ENCODE results near the gene NAA15.
"Not testable (repeated sequence)": the region's sequence is repeated elsewhere in the genome, so short reads cannot be mapped to it uniquely, and the experiment has no call there.

NAA15 gene

DNA sequence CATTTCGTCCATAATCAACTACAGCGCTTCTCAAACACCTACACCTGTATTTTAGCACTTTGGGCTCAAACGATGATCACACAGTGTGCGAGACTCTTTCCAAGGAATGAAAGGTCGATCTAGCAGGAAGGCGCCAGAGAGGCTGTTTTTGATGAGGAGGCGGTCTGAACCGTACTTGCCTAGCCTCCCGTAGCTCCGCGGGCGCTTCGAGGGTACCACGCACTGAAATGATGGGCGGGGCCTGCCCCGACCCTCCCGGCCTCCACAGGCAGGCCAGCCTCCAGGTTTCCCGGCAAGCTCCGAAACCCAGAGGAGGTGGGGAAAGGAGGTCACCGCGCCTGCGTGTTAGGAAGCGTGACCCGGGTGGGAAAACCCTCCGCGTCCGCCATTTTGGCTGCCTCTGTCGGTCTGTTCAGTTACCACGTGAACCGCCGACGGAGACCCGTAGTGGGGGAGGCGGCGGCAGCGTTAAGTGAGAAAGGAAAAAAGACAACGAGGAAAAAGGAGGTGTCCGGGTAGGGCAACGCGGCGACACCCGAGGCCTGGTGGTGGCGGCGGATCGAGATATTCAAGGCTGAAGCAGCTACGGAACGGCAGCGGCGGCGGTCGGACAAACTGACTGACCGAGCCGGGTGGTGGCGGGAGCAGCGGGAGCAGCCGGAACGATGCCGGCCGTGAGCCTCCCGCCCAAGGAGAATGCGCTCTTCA is at the start of gene NAA15:
Gene NAA15, plus strand, starts transcription at position 393 of the 708 bp plus-strand sequence. Its CDS starts 273 bp downstream, at position 666.
- peak; percentile 96 to 97 for DNase-seq (ENCODE audit: low read depth in 2 of 2)

DNA sequence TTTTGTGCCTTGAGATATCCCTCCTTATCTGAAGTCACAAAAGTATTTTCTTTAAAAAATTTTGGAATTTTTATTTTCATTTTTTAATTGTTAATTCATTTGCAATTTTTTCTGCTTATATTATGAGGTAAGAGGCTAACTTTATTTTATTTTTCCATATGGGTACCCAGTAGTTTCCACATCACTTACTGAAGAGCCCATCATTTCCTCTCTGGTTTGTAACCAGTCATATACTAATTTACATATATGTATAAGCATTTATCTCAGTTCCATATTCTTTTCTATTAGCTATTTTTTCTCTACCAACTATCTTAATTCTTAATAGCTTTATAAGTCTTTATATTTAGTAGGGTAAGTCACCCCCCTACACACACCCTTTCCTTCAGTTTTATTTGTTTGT is 48.3 kb upstream of the NAA15 start:
- no peak for DNase-seq (ENCODE audit: low read depth in 2 of 2)

GRCh38 chr4:139253713-139254112 is 47.6 kb upstream of the NAA15 start:
- DNase-seq (ENCODE audit: low read depth in 2 of 2): no peak

DNA sequence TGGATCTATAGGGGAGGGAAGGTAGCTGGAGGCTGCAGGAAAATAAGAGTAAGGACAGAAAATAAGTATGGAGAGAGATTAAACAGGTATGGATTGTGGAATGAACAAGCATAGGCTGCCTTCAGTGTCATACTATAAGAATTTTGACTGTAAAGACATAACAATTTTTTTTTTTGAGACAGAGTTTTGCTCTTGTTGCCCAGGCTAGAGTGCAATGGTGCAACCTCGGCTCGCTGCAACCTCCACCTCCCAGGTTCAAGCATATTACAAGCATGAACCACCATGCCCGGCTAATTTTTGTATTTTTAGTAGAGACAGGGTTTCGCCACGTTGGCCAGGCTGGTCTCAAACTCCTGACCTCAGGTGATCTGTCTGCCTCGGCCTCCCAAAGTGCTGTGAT is 45.7 kb upstream of the NAA15 start:
- DNase-seq (ENCODE audit: low read depth in 2 of 2): not testable (repeated sequence)

GRCh38 chr4:139256349-139256748 is 45.0 kb upstream of the NAA15 start:
- no peak for DNase-seq (ENCODE audit: low read depth in 2 of 2)

DNA sequence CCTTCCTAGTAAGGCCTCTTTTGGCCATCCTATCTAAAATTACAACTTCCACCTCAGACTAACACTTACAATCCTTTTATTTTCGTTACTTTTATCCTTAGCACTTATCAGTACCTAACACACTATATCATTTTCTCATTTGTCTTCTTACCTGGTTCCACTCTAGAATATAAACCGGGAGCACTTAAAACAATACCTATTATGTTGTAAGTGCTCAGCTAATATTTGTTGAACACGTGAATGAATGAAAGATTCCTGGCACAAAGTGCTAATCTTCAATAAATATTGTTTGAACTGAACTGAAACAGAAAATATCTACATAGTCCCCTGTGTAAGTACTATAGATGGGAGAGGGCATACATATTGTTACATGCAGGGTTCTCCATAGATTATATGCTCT is 35.7 kb upstream of the NAA15 start:
- DNase-seq (ENCODE audit: low read depth in 2 of 2): no peak

GRCh38 chr4:139266208-139266582 is 35.1 kb upstream of the NAA15 start:
- DNase-seq (ENCODE audit: low read depth in 2 of 2): no peak

DNA sequence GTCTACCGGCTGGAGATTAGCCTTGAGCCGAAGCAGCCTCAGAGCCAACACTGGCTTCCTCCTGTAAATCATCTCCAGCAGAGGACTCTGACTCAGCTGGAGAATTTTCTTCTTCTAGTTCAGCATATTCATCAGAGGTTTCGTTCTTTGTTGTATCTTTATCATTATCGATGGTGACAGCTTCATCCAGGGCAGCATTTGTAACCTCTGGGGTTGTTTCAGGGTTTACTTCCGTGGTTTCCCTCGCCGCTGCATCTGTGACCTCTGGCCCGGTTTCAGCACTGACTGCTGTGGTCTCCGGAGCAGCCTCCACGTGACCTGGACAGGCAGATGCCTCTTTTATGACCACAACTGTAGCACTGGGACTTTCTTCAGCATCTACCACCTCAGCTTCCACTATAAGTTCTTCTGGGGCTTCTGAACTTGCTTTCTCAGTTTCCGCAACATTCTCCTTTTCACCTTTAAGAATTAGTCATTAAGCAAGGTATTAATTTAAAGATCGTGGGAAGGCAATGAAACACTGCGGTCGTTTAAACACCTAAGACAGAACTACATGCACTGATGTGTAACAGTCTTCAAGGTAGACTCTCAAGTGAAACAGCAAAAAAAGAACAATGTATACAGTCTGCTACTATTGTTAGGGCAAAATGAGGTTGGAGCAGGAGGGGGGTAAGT is 34.6 kb upstream of the NAA15 start:
- DNase-seq (ENCODE audit: low read depth in 2 of 2): peak; percentile 57 to 62

DNA sequence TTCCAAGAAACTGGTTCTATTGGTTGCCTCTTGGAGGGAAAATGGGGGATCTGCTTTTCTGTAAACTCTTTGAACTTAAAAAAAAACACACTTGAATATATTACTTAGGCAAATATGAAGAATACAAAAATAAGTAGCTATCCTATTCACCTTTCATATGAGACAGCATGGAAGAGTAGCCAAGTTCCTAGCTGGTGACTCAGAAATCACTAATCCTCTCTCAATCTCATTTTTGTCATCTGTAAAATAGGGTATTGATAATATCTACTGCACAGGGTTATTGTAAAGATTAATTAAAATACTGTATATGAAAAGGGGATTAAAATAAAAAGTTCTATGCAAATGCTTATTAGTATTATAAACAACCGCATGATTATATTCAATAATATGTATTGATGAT is 34.0 kb upstream of the NAA15 start:
- DNase-seq (ENCODE audit: low read depth in 2 of 2): no peak

DNA sequence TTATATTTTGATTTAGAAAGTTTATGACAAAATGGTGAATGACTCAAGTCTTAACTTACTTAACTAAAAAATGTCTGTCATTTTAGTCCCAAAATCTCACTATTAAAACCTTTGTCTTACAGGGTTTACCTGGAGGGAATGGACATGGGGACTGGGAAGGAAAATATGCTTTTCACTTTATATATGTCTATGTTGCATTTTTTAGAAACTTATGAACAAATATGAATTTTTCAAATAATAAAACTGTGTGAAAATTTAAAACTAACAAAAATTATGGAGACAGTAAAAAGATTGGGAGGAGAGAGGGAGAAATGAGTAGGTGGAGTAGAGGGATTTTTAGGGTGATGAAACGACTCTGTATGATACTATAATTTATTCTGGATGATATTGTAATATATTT is 27.5 kb upstream of the NAA15 start:
- DNase-seq (ENCODE audit: low read depth in 2 of 2): no peak

- no peak for DNase-seq (ENCODE audit: low read depth in 2 of 2)
Observed at GRCh38 chr4:139274790-139275189, 26.5 kb upstream of the NAA15 start.

DNA sequence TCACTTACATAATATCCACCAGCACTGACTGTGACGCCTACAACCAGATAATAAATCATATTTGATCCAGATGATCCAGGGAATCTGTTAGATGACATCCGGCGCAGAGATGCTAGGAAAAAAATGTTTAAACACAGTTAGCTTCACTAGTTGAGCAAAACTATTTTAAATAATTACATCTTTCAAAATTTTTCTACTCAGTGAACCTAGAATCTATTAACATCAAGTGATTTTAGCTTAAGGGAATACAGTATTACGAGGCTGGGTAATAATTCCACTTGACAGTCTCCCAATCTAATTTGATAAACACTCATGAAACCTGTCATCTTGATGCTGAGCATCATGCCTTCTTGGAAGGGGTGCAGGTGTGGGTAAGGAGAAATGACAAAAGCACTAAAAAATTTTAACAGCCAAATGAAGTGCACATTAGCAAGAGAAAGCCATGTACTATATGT is 26.0 kb upstream of the NAA15 start:
- DNase-seq (ENCODE audit: low read depth in 2 of 2): no peak

DNA sequence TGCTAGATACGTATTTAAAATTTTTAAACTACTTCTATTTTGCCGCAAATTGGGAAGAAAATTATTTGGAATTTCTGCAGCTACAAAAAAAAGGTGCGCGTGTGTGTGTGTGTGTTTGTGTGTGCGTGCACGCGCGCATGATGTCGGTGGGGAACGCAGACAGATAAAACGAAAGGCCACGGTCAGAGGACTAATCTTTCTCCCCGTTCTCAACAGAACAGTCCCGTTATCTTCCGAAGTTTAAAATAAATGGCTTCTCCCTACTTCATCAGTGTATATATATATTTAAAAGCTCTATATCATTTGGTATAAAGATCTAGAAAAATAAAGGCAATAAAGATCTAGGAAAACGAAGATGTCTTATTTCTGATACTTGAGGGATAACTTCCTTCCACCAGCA is 22.8 kb upstream of the NAA15 start:
- no peak for DNase-seq (ENCODE audit: low read depth in 2 of 2)

DNA sequence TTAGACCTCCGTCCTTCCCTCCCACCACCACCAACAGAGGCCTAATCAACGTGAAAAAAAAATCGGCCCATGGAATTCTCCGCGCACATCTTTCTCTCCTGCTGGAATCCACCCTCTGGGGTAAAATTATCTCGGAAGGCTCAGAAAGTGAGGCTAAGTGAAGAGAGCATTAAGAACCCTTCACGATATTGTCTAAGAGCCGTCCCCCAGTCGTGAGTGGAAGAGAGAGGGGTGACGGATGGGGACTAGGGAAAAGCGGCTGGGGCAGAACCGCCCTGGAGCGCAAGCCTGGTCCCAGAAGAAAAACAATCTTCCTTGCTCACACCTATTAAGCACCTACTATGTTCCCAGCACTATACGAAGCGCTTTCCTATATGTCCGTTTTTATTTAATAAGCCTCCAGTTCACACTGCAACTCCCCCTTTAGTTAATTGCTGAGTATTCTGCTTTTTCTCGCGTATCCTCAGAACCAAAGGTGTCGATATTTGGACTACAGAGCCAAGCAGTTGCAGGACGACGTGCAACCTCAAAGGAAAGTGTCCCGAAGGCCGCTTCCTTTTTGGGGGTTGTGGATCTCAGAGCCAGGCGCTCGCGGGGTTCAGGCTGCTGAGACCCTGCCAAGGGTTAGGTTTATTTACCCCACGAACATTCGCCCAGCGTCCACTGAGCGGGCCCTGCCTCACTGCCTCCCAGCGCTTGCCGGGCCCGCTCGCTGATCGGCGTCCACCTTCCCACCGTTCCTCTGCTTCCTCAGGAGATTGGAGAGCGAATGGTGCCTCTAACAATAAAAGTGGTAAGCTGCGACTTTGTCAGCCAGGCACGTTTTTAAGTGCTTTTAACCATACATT is 22.2 kb upstream of the NAA15 start:
- no peak for DNase-seq (ENCODE audit: low read depth in 2 of 2)

DNA sequence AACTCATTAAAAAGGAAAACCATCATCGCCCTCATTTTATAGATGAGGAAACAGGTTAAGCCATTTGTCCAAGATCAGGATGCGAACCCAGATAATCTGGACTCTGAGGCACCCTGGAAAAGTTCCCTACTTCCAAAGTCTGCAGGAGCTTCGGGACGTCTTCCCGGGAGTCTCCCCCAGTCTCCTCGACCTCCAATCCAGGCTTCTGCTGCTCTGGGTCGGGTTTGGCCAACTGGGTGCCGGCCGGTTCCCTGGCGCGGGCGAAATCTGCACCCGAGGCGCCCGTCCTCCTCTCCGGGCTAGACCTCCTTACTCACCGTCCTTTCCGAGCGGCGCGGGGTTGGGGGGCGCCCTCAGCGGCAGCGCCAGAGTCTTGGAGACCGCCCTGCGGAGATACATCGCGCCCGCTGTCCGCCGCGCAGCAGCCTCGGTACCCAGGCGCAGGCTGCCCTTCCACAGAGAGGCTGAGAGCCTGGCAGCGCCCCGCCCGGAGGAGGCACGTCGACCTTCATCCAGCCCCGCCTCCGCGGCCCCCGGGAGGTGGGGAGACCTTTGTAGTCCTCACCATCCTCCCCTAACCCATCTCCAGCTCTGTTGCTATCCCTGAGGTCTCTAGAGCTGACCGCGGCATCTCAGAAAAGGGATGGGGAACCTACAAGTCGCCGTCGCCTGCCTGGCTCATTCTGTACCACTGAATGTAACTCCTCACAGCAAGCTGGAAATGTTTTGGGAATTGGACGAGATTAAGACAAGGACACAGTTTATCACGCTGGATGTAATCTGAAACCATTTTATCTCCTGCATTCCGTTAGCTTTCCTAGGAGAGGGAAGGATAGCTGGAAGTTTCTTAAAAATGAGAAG is 21.3 kb upstream of the NAA15 start, which contains the start of gene MGARP:
Gene MGARP, minus strand, starts transcription at position 466 of the 861 bp plus-strand sequence. Its CDS starts 67 bp downstream, at position 399.
- peak in 1 of 2 donors; percentile 6 for DNase-seq (ENCODE audit: low read depth in 2 of 2)

DNA sequence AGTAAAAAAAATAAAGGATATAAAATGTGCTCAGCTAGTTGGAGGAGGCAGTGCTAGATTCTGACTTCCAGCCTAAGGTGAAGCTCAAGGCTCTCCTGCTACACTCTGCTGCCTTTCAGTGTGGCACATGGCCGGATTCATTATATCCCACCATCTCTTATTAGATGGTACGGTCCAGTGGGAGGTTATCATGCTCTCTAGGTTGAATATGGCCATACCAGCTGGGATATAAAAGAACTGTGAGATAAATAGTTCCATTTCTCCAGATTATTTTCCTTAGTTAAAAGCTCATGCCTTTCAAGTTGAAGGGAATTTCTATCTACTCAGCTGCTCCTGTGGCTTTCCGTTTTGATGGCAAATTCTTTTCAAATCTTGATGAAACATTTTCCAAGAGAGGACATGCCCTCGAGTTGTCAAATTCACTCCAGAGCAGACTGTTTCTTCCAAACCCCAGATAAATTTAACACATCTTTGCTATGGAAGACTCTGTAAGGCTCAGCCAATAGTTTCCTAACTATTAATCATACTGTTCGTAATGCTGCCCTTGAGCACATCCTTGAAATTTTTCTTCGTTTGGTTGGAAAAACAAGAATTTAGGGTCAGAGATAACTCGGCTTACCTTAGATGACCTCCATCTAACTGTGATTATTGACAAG is 19.1 kb upstream of the NAA15 start:
- DNase-seq (ENCODE audit: low read depth in 2 of 2): no peak

- no peak for DNase-seq (ENCODE audit: low read depth in 2 of 2)
Observed at GRCh38 chr4:139282721-139283075, 18.6 kb upstream of the NAA15 start.

DNA sequence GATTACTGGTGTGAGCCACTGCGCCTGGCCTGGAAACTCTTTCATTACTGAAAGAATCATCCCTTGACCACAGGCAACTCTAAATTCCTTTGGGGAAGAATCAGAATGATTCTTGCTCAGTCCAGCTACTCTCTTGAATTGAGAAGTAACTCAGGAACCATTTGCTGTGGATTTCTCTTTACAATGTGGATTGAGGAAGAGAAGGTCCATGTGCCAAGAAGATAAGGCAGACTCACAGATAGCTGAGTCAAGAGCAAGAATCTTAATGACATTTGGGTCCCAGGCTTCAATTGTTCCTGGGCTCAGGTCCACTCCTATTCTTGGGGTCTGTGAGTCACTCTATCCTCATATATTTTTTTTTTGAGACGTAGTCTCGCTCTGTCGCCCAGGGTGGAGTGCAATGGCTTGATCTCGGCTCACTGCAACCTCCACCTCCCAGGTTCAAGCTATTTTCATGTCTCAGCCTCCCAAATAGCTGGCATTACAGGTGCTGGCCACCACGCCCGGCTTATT is 15.1 kb upstream of the NAA15 start:
- no peak for DNase-seq (ENCODE audit: low read depth in 2 of 2)

GRCh38 chr4:139295206-139295941 is 5.9 kb upstream of the NAA15 start:
- DNase-seq (ENCODE audit: low read depth in 2 of 2): peak; percentile 92 to 96

GRCh38 chr4:139295942-139296299 is 5.4 kb upstream of the NAA15 start:
- no peak for DNase-seq (ENCODE audit: low read depth in 2 of 2)

All from stimulated activated CD8-positive, alpha-beta memory T cell treated with anti-CD3 and anti-CD28 coated beads, Interleukin-7, amount 100 ng/mL, for 4 hours (primary cell).